KMS-11 (cell line): ENCODE results near the gene STK32B.

Source experiments
- H2AFZ ChIP-seq: fragments of 200-600 bp; sonication (generic); 2 replicates; pipeline ENCODE4 v1.6.1; 2016; ENCODE audit warnings: antibody characterized with exemption, mixed run types, low read depth
- H3K27ac ChIP-seq: fragments of 200-600 bp; sonication (generic); 2 replicates; pipeline ENCODE4 v1.6.1; 2016; ENCODE audit warnings: mild to moderate bottlenecking, mixed run types
- H3K27me3 ChIP-seq: fragments of 200-600 bp; sonication (generic); 2 replicates; pipeline ENCODE4 v1.6.1; 2017; ENCODE audit warnings: mild to moderate bottlenecking, low read depth, mixed run types, moderate library complexity; ENCODE audit not compliant: insufficient read depth
- H3K36me3 ChIP-seq: fragments of 200-600 bp; sonication (generic); 2 replicates; pipeline ENCODE4 v1.6.1; 2017; ENCODE audit warnings: mild to moderate bottlenecking, mixed run types; ENCODE audit not compliant: insufficient read depth
- H3K4me1 ChIP-seq: fragments of 200-600 bp; sonication (generic); 2 replicates; pipeline ENCODE4 v1.6.1; 2016; ENCODE audit warnings: mild to moderate bottlenecking, low read depth, mixed run types; ENCODE audit not compliant: poor library complexity, severe bottlenecking
- H3K4me2 ChIP-seq: fragments of 200-600 bp; sonication (generic); 2 replicates; pipeline ENCODE4 v1.7.0; 2016; ENCODE audit warnings: mild to moderate bottlenecking, mixed run types
- H3K4me3 ChIP-seq: fragments of 200-600 bp; sonication (generic); IDR thresholded peaks from 2 replicates; pipeline ENCODE4 v1.6.1; 2017; ENCODE audit warnings: low read depth, low read length, mixed read lengths; ENCODE audit not compliant: insufficient read depth
- H3K79me2 ChIP-seq: fragments of 200-600 bp; sonication (generic); 2 replicates; pipeline ENCODE4 v1.6.1; 2016; ENCODE audit warnings: low read depth, mixed run types; ENCODE audit not compliant: insufficient read depth
- H3K9ac ChIP-seq: fragments of 200-600 bp; sonication (generic); 2 replicates; pipeline ENCODE4 v1.6.1; 2016; ENCODE audit warnings: mild to moderate bottlenecking, mixed run types
- H4K20me1 ChIP-seq: fragments of 200-600 bp; sonication (generic); 2 replicates; pipeline ENCODE4 v1.6.1; 2016; ENCODE audit warnings: mild to moderate bottlenecking, mixed run types; ENCODE audit not compliant: insufficient read depth
- TF ChIP-seq, protein P1 (sequence below): fragments of 200-600 bp; sonication (generic); conservative IDR thresholded peaks from 2 replicates; pipeline ENCODE4 v1.6.1; 2017; ENCODE audit warnings: low read depth, mild to moderate bottlenecking, antibody characterized with exemption, low read length, moderate library complexity, mixed read lengths

The STK32B gene

GRCh38 chr4:5128569-5128968 lies 77.3 kb downstream of the STK32B start:
- Histone ChIP-seq H3K4me2 (no peak overlapping the region), H2AFZ (no peak overlapping the region), H3K27me3 (no peaks in the 10 kb centered on the region), H3K4me3 (no peak overlapping the region), H3K36me3 (no peaks in the 10 kb centered on the region), H3K27ac (no peak overlapping the region), H3K4me1 (no peaks in the 10 kb centered on the region), H3K9ac (no peak overlapping the region), H3K79me2 (no peaks in the 10 kb centered on the region), H4K20me1 (no peaks in the 10 kb centered on the region)
- TF ChIP-seq, protein P1, sequence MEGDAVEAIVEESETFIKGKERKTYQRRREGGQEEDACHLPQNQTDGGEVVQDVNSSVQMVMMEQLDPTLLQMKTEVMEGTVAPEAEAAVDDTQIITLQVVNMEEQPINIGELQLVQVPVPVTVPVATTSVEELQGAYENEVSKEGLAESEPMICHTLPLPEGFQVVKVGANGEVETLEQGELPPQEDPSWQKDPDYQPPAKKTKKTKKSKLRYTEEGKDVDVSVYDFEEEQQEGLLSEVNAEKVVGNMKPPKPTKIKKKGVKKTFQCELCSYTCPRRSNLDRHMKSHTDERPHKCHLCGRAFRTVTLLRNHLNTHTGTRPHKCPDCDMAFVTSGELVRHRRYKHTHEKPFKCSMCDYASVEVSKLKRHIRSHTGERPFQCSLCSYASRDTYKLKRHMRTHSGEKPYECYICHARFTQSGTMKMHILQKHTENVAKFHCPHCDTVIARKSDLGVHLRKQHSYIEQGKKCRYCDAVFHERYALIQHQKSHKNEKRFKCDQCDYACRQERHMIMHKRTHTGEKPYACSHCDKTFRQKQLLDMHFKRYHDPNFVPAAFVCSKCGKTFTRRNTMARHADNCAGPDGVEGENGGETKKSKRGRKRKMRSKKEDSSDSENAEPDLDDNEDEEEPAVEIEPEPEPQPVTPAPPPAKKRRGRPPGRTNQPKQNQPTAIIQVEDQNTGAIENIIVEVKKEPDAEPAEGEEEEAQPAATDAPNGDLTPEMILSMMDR, result no peak

DNA sequence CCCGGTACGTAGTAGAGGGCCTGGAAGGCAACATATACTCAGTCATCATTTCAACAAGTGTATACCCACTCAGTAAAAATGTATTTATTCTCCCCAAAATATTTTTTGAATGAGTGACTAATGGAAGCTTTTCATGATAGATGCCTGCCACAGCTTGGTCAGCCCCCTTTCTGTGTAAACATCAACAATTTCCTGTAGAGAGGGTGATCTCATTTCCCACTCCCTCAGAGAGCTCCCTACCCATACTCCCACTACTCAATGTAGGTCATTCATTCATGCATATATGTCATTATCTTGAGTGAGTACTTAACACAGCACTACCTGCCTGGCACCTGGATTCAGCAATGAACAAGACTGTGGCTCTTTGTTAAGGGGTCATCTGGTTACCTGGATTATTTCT lies 81.9 kb downstream of the STK32B start:
- Histone ChIP-seq H3K27me3 (no peaks in the 10 kb centered on the region), H2AFZ (no peak overlapping the region), H3K4me2 (no peak overlapping the region), H3K9ac (no peak overlapping the region), H3K36me3 (no peaks in the 10 kb centered on the region), H3K79me2 (no peaks in the 10 kb centered on the region), H3K4me1 (no peaks in the 10 kb centered on the region), H3K27ac (no peak overlapping the region), H4K20me1 (no peaks in the 10 kb centered on the region), H3K4me3 (no peak overlapping the region)
- TF ChIP-seq, protein P1, result no peak

DNA sequence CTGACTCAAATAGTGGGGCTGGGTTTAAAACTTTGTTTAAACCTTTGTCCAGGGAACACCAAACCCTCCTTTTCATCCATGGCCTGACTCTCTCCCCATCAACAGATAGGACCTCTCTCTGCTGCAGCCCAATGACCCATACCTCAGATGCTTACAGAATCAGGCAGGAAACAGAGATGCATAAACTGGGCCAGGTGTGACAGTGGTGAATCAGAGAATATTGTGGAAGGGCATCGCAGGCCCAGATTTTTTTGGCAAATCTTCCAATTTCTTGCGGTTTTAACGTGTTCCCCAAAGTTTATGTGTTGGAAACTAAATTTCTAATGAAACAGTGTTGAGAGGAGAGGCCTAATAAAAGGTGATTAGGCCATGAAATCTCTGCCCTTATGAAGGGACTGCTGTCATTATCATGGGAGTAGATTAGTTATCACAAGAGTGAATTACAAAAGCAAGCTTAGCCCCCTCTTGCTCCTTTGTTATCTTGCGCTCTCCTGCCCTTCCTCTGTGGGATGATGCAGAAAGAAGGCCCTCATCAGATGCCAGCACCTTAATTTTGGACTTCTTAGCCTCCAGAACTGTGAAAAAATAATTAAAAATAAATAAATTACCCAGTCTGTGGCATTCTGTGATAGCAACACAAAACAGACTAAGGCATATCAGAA lies 82.8 kb downstream of the STK32B start:
- H3K27ac ChIP-seq, result no peak overlapping the region
- H3K79me2 ChIP-seq, result no peaks in the 10 kb centered on the region
- H3K9ac ChIP-seq, result no peak overlapping the region
- H3K4me3 ChIP-seq, result no peak overlapping the region
- H3K4me2 ChIP-seq, result no peak overlapping the region
- H3K27me3 ChIP-seq, result no peaks in the 10 kb centered on the region
- no peaks in the 10 kb centered on the region for H3K4me1 ChIP-seq
- H3K36me3 ChIP-seq, result no peaks in the 10 kb centered on the region
- TF ChIP-seq, protein P1, result no peak
- H4K20me1 ChIP-seq, result no peaks in the 10 kb centered on the region
- no peak overlapping the region for H2AFZ ChIP-seq

GRCh38 chr4:5134620-5135019 lies 83.3 kb downstream of the STK32B start:
- Histone ChIP-seq H3K4me1 (no peaks in the 10 kb centered on the region), H3K9ac (no peak overlapping the region), H3K4me2 (no peak overlapping the region), H3K36me3 (no peaks in the 10 kb centered on the region), H3K27ac (no peak overlapping the region), H3K27me3 (no peaks in the 10 kb centered on the region), H2AFZ (no peak overlapping the region), H3K4me3 (no peak overlapping the region), H3K79me2 (no peaks in the 10 kb centered on the region), H4K20me1 (no peaks in the 10 kb centered on the region)
- TF ChIP-seq, protein P1, result no peak
